ENCODE data around the gene MYO18A.

DNA sequence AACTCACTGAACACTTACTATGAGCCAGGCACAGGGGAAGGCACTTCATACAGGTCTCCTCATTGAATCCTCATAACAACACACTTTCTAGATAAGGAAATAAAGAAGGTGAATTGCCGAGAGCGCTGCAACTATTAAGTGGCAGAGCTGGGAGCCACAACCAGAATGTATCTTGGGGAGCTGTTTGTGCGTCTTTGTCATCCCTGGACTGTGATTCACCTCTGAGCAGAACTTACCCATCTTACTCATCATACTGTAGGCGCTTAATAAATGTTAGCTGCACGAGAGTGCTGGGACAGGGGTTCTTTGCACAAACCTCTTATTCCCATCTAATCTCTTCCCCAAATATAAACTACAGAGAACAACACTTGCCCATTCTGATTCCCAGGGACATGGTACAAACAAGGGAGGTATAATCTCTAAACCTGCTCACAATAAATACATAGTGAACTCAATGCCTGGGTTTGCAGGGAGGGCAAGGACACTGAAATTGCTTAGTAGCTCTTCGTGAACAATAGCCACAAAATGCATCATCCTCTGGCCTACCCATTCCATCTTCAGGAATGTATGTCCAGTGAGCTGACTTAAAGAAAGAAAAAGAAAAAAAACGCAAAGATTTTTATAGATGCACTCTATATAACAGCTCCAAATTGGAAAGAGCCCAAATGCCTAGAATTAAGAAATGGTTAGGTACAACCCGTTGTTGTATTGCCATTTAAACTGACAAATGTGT is 43.0 kb downstream of the MYO18A start:
- no peak for TF ChIP-seq POLR2A (IDR thresholded peaks at IDR 0.05)
- no peak for TF ChIP-seq CTCF (IDR thresholded peaks at IDR 0.05)

All from uterus (tissue), 2 donors.